Type B pancreatic cell (in vitro differentiated cells): ENCODE results near the gene PSMB11. TPM values are rescaled to one million over a fixed set of nuclear protein-coding genes. Genes with fewer than 3 reads are reported as not detected.
"Not testable (repeated sequence)": the region's sequence is repeated elsewhere in the genome, so short reads cannot be mapped to it uniquely, and the experiment has no call there.

ENCODE experiments used
- DNase-seq: peaks from one replicate; pipeline ENCODE4 v3.0.0; 2021; ENCODE audit warnings: mixed read lengths; ENCODE audit not compliant: unreplicated experiment; ENCODE audit errors: extremely low spot score
- H3K27ac Mint-ChIP-seq: 2 replicates; pipeline ENCODE4 v1.8.0; 2021; ENCODE audit warnings: mild to moderate bottlenecking, mixed read lengths
- H3K27me3 Mint-ChIP-seq: 2 replicates; pipeline ENCODE4 v1.8.0; 2021; ENCODE audit warnings: mixed read lengths
- H3K36me3 Mint-ChIP-seq: 2 replicates; pipeline ENCODE4 v1.8.0; 2021; ENCODE audit warnings: mixed read lengths
- H3K4me1 Mint-ChIP-seq: one replicate; pipeline ENCODE4 v1.8.0; 2021; ENCODE audit warnings: mixed read lengths; ENCODE audit not compliant: unreplicated experiment
- H3K4me3 Mint-ChIP-seq: 2 replicates; pipeline ENCODE4 v1.8.0; 2021; ENCODE audit warnings: mild to moderate bottlenecking, mixed read lengths
- H3K9me3 Mint-ChIP-seq: 2 replicates; pipeline ENCODE4 v1.8.0; 2021; ENCODE audit warnings: mixed read lengths
- CTCF ChIP-seq: fragments of 200-600 bp; sonication (generic); conservative IDR thresholded peaks from 2 replicates; pipeline ENCODE4 v1.5.0; 2021; ENCODE audit warnings: antibody characterized with exemption, mild to moderate bottlenecking
- total RNA-seq: library from RNA; stranded (reverse); gene quantifications from 2 replicates; pipeline ENCODE4 v1.2.1, GENCODE V29; 2021; ENCODE audit warnings: low replicate concordance

Gene PSMB11
- total RNA-seq, 1 donor from 2014 or later: not detected

- peak; percentile 81 for DNase-seq
- no peak for TF ChIP-seq CTCF
- Mint-ChIP-seq H3K4me3 (peak within 1 kb of the TSS; percentile 94), H3K36me3 (no peaks in the 10 kb centered on the region), H3K4me1 (peaks cover 29% of the 10 kb centered on the region), H3K9me3 (no peaks in the 10 kb centered on the region), H3K27ac (peak within 1 kb of the TSS; percentile 92), H3K27me3 (no peaks in the 10 kb centered on the region)
These were observed 31.9 kb upstream of the PSMB11 start, which contains the start of gene C14orf93 for GRCh38 chr14:23009939-23010726. Gene C14orf93, minus strand, starts transcription at chr14:23010143. Its CDS starts 11,120 bp downstream, at chr14:22999023.

GRCh38 chr14:23013054-23013748 is 28.8 kb upstream of the PSMB11 start:
- no peak for TF ChIP-seq CTCF
- Mint-ChIP-seq H3K27ac (no peak overlapping the region), H3K27me3 (peaks cover 4% of the 10 kb centered on the region), H3K36me3 (no peaks in the 10 kb centered on the region), H3K4me3 (no peak overlapping the region), H3K9me3 (no peaks in the 10 kb centered on the region), H3K4me1 (peaks cover 19% of the 10 kb centered on the region)
- DNase-seq: no peak

- H3K9me3 Mint-ChIP-seq, H3K4me3 Mint-ChIP-seq, H3K27me3 Mint-ChIP-seq, H3K36me3 Mint-ChIP-seq, H3K27ac Mint-ChIP-seq, DNase-seq: not testable (repeated sequence)
- H3K4me1 Mint-ChIP-seq: peaks cover 14% of the 10 kb centered on the region
These were observed 28.3 kb upstream of the PSMB11 start for GRCh38 chr14:23013749-23014054.

GRCh38 chr14:23015618-23016017 is 26.4 kb upstream of the PSMB11 start:
- Mint-ChIP-seq H3K4me3 (no peak overlapping the region), H3K9me3 (no peaks in the 10 kb centered on the region), H3K27me3 (peaks cover 4% of the 10 kb centered on the region), H3K4me1 (peaks cover 11% of the 10 kb centered on the region), H3K36me3 (no peaks in the 10 kb centered on the region), H3K27ac (peak overlapping the region; percentile 30)
- no peak for DNase-seq
- TF ChIP-seq CTCF: no peak

- Mint-ChIP-seq H3K36me3 (no peaks in the 10 kb centered on the region), H3K4me3 (no peak overlapping the region), H3K27ac (peak overlapping the region; percentile 29), H3K9me3 (no peaks in the 10 kb centered on the region), H3K27me3 (peaks cover 4% of the 10 kb centered on the region), H3K4me1 (peaks cover 26% of the 10 kb centered on the region)
- no peak for TF ChIP-seq CTCF
- DNase-seq: no peak
These were observed 24.9 kb upstream of the PSMB11 start for GRCh38 chr14:23017091-23017490.

- Mint-ChIP-seq H3K27me3 (peaks cover 4% of the 10 kb centered on the region), H3K4me1 (peaks cover 29% of the 10 kb centered on the region), H3K27ac (no peak overlapping the region), H3K4me3 (no peak overlapping the region), H3K36me3 (no peaks in the 10 kb centered on the region), H3K9me3 (no peaks in the 10 kb centered on the region)
- DNase-seq: no peak
- no peak for TF ChIP-seq CTCF
These were observed 23.9 kb upstream of the PSMB11 start for GRCh38 chr14:23018107-23018506.
